GM21825 (cell line): ENCODE results near the gene ZFP30.
"Not testable (repeated sequence)": the region's sequence is repeated elsewhere in the genome, so short reads cannot be mapped to it uniquely, and the experiment has no call there.

Experiments
- ATAC-seq: cut with Tn5 transposase; IDR thresholded peaks from one replicate; pipeline ENCODE4 v1.9.1; 2021; ENCODE audit warnings: mild to moderate bottlenecking, moderate library complexity; ENCODE audit not compliant: unreplicated experiment

The ZFP30 gene

DNA sequence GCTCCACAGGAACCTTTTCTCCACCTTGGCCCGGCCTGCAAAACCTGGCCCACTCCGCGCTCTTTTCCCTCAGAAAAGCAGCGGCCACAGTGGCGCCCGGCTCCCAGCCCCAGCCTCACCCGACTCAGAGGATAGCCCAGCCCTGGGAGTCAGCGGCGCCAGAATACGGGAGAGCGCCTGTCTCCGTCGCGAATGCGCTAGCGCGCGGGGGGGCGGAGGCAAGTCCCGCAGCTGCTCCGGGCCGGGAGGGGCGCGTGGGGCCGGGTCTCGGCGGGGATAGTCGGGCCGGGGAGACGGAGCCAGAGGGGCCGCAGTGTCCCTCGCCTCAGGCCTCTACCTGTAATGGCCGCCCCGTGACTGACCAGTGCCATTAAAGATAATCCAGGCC, at the start of gene ZFP30:
TSS of gene ZFP30 (minus strand) at position 165 of the 388 bp plus-strand sequence. CDS start 7,643 bp downstream, outside the sequence.
- peak; percentile 51 for ATAC-seq

DNA sequence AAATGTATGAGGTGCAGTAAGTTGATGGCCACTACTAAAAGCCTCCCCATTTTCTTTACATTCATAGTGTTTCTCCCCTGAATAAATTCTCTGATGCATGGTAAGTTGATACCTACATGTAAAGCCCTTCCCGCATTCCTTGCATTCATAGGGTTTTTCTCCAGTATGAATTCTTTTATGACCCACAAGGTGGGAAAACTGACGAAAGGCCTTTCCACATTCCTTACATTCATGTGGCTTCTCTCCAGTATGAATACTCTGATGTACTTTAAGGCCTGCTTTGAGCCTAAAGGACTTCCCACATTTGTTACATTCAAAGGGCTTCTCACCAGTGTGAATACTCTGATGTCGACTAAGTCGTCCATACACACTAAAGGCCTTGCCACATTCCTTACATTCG, 43.8 kb upstream of the ZFP30 start:
- no peak for ATAC-seq

DNA sequence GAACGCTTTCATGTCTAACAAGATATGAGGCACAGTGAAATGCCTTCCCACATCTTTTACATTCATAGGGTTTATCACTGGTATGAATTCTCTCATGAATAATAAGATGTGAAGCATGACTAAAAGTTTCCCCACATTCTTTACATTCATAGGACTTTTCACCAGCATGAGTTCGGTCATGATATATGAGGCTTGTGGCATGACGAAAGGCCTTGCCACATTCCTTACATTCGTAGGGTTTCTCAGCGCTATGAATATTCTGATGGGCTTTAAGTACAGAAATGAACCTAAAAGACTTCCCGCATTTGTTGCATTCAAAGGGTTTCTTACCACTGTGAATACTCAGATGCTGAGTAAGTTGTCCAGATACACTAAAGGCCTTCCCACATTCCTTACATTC, 43.0 kb upstream of the ZFP30 start:
- no peak for ATAC-seq

DNA sequence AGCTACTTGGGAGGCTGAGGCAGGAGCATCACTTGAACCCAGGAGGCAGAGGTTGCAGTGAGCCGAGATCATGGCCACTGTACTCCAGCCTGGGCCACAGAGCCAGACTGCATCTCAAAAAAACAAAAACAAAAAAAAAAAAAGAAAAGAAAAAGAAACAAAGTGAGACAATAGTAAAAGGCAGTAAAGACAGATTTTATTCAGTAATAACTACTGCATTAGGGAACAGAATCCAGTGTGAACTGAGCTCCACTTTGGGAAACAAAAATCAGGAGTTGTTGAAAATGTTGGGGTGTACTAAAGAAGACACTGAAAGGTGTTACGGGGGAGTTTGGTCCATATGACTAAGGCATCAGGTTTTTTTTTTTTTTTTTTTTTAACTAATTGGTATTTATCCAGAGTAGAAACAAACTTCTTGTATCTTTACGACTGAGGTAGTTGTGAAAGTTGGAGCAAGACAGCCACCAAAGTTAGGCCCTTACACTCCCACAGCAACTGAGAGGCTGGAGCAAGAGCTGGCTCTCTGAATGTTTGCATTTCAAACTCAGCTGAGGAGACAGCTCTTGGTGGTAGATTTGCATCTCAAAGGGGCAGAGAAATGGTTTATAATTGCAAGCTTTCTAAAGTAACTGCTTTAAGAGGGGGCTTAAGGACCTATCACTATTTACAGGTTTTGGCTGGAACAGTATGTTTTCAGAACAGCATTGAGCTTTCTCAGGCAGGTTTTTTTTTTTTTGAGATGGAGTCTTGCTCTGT, 40.1 kb upstream of the ZFP30 start:
- no peak for ATAC-seq

DNA sequence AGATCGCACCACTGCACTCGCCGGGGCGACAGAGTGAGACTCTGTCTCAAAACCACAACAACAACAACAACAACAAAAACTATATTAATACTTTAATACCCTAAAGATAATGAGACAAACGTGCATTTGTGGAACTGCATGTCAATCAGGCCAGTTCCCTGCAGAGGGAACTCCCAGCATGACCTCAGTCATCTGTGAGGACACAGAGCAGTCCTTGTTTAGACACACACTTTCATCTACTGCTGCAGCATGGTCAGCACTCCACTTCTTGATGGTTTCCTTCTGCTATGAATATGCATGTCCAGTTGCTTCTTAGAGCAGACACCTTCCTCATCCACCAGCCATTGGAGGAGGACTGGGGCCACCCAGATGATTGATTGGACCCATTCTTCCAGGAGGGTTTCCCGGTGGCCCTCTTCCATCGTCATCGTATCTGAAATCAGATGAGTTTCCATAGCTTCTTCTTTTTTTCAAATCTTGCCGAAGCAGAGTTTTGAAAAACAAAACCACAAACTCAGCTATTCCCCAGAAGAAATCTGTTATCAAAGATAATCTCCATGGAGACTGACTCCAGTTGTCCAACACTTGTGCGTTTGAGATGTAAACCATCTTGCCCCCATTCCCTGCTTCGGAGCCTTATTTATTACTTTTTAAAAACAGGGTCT, 37.8 kb upstream of the ZFP30 start:
- no peak for ATAC-seq

DNA sequence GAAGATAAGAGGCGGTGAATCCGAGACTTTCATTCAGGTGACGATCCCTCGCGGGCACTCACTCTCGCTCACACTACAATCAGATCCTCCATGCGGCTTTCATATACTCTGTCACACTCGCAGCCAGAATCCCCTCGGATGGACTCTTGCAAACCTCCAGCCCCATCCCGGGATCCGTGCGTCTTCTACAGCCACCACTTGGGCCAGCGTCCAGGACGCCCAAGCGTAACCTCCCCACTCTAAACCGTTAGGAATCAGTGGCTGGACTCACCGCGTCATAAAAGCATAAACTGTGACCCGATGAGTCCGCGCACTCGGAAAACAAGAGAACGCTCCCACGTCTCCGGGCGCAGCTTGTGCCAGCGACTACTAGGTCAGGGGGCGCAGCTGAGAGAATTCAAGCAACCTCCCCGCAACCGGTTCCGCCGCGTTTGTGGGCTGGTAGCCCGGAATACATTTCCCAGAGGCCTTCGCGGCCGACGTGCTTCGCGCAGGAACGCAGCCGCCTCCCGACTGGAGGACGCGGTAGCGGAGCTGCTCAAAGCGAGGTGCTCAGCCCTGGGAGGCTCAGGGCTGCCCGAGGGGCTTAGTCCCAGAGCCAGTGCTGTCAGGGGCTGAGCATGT, 36.7 kb upstream of the ZFP30 start:
- ATAC-seq = peak; percentile 64

DNA sequence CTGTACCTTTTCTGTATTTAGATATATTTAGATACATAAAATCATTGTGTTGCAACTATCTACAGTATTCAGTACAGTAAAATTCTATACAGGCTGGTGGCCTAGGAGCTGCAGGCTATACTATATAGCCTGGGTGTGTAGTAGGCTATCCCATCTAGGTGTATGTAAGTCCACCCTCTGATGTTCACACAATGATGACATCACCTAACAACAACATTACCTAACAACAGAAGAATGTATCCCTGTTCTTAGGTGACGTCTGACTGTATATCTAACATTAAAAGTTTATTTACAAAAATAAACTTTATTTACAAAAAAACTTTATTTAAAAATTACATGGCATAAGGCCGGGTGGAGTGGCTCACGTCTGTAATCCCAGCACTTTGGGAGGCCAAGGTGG, 28.3 kb upstream of the ZFP30 start:
- no peak for ATAC-seq

DNA sequence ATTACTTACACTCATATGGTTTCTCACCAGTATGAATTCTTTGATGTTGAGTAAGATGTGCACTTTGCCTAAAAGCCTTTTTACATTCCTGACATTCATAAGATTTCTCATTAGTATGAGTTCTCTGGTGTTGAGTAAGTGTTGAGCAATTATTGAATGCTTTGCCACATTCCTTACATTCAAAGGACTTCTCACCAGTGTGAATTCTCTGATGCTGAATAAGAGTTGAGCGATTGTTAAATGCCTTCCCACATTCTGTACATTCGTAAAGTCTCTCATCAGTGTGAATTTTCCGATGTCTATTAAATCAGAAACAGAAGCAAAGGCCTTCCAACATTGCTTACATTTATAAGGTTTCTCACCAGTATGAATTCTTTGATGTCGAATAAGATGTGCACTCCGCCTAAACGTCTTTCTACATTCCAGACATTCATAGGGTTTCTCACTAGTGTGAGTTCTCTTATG, 14.2 kb upstream of the ZFP30 start:
- ATAC-seq = no peak

DNA sequence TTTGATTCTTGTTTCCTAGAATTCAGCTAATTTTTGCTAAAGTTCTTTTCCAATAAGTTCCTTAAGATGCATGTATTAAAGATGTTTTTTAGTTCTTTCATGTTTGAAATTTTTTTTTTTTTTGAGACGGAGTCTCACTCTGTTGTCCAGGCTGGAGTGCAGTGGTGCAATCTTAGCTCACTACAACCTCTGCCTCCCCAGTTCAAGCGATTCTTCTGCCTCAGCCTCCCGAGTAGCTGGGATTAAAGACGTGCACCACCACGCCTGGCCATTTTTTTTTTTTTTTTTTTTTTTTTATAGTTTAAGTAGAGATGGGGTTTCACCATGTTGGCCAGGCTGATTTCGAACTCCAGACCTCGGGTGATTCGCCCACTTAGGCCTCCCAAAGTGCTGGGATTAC, 1.9 kb upstream of the ZFP30 start:
- ATAC-seq = not testable (repeated sequence)

DNA sequence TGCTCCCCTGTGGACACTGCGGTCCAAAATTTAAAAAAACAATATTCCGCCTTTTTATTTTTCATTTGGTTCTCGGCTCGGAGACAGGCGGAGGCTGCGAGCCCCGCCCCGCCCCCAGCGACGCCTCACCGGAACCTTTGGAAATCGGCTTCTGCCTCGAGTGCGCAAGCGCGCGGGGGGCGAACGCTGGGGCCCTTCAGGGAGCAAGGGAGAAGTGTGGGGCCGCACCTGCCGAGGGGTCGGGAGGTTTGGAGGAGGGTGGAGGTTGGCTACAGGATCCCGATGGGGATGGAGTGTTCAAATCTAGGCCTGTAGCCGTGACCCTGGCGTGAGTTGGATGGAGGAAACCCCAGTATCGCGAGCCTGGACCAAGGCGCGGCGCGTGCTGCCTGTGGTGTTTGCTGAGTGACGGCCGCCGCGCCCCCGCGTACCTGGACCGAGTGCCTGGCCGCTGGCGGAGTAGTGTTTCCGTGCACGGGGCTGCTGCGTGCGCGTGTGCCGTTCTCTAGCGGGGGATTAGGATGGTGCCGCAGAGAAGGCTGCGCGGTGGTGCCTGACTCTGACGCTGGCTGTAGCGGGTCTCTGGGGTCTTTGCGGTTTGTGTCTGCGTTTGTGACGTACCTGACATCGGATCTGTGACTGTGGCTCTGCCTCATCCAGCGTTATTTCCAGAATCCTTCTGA, 565 bp upstream of the ZFP30 start:
- ATAC-seq = peak; percentile 47

DNA sequence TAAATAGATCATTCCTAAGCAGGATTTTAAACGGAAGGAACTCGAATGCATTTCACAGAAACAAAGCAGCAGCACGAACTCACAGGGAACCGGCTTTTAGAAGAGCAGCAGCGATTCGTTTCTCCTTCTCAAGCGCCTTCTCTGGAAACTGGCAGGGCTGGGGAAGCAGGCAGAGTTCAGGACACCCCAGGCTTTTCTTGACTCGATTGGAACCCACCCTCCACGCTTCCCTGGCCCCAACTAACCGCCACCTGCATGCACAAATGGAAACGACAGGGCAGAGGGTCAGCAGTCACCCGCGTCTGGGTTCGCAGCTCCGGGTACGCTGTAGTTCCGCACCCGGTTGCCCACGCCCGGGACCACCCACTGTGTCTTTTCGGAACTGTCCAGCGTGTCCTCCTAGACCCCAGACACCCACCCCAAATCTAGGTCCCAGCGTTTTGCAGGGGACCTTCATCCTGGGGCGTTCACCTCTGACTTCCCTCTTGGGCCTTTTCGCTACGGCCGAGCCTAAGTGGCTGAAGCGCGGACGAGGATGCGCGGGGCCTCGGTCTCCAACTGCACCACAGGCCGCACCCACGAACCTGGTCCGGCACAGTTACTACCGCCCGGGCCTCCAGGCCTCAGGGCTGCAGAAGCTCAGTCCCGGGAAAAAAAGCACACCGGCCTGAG, 500 bp downstream of the ZFP30 start:
- peak; percentile 38 for ATAC-seq

DNA sequence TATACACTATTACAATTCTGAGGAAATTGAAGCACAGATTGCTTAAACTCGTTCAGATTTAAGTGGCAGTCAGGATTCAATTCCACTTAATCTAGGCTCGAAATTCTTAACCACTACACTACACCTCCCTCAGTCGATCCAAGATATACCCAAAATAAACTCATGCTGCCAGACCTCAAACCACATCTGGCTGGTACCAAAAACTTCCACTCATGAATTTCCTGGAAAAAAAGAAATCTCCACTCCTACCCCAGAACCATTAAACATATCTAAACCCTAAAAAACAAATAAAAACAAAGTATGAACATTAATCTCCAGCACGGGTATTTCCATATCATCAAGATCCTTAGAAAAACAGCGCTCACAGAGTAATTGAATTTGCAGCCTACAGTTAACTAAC, 1.1 kb downstream of the ZFP30 start:
- no peak for ATAC-seq

DNA sequence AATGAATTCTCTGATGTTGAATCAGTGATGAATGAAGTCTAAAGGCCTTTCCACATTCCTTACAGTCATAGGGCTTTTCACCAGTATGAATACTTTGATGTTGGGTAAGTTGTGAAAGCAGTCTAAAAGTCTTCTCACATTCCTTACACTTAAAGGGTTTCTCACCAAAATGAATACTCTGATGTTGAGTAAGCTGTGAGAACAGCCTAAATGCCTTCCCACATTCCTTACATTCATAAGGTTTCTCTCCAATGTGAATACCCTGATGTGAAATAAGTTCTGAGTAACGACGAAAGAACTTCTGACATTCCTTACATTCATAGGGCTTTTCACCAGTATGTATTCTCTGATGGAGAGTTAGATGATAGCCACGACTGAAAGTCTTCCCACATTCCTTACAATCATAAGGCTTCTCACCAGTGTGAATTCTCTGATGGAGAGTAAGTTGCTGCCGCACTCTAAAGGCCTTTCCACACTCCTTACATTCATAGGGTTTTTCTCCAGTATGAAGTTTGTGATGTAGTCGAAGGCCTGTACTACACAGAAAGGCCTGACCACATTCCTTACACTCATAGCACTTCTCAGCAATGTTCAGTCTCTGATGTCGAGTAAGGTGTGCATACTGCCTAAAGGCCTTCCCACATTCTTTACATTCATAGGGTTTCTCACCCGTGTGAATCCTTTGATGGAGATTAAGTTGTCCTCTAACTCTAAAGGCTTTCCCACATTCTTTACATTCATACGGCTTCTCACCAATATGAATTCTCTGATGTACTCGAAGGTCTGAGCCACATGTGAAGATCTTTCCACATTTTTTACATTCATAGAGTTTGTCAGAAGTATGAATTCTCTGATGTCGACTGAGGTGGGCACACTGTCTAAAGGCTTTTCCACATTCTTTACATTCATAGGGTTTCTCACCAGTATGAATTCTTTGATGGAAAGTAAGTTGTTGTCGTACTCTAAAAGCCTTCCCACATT, 19.9 kb downstream of the ZFP30 start:
- ATAC-seq = no peak

DNA sequence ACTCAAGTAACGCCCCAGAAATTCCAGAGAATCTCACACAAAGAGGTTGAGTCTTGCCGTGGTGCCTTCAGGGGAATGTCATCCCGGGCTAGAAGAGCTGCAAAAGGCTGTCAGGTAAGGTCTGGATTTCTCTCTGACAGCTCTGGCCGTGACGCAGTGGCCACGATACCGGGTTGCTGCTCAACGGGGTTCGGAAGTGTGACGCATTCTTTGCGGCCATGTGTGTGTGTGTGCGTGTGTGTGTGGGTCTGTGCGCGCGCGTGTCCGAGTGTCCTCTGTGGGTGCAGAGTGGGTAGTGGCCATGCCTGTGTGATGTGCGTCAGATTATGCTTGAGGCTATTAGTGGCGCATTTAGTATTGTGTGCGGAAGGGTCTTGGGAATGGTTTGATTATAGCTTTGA, 60.3 kb downstream of the ZFP30 start:
- peak; percentile 26 for ATAC-seq

DNA sequence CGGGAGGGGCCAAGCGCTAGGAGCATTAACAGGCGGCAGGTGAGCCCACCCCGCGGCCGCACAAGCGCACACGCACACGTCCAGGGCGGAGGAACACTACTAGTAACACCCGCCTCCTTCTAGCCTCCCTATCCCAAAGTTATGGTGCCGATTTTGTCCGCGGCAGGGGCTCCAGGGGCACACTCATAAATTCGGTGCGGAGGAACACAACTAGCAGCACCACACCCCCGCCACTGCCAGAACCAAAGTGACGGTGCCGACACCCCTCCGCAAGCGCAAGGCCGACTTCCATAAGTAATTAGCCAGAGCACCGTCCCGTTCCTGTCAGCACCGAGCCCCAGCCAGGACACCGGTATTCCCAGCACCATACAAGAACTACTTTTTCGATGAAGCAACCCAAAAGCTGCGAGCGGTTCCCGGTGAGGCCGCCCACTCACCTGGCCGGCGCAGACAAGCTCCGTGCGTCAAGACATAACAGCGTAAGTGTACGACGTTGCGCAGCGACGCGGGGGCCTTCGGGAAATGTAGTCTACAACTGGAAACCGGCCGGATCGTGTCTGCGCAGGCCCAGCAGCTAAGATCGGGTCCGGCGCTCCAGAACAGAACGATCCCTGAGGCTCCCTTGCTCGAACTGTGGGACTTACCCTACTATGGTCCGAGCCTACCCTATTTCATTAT, 60.8 kb downstream of the ZFP30 start, which contains the start of the genes ZNF540 and ZNF571:
TSS of gene ZNF540 (plus strand) at position 573 of the 678 bp plus-strand sequence. CDS start 3,572 bp downstream, outside the sequence.
TSS of gene ZNF571 (minus strand) at position 489 of the 678 bp plus-strand sequence. CDS start 8,116 bp downstream, outside the sequence.
- peak; percentile 93 for ATAC-seq

DNA sequence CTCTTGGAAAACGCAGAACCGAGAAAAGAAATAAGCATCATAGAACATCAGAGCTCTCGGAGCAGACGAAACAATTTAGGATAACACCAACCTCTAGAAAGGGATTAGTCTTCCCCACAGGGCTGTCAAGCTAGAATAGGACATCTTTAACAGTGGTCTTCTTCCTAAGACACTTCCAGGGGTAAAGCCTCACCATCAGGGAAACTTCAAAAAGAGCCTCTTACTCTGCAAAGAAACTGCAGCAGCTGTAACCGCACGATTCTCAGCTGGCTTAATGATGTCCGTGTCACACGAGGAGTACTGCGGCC, 61.3 kb downstream of the ZFP30 start:
- no peak for ATAC-seq

DNA sequence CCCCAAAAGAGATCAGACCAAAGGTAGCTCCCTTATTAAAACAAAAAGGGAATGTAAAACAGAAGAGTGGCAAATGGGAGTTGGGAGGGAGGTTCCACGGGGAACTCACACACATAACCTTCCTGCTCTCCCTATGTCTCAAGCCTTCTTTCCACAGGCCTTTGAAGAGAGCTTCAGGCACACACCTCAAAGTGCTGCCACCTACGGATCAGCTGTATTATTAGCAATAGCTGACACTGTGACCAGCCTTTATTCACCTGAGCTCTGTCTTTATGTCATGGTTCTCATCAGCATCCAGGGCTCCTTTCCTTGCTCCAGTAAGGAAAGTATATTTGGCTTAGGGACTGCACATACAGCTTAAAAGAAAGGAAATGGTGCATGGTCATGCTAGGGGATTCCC, 71.9 kb downstream of the ZFP30 start:
- ATAC-seq = no peak

DNA sequence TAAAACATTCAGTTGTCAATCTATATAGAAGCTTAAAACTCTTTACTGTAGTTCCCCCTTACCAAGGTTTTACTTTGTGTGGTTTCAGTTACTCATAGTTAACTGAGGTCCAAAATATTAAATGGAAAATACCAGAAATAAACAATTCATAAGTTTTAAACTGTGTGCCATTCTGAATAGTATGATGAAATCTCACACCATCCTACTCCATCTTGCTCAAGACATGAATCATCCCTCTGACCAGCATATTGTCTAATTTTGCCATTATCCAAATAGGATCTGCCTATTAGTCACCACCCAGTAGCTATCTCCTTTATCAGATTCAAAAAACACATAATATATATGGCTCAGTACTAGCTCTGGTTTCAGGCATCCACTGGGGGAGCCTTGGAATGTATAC, 83.1 kb downstream of the ZFP30 start:
- ATAC-seq = no peak

DNA sequence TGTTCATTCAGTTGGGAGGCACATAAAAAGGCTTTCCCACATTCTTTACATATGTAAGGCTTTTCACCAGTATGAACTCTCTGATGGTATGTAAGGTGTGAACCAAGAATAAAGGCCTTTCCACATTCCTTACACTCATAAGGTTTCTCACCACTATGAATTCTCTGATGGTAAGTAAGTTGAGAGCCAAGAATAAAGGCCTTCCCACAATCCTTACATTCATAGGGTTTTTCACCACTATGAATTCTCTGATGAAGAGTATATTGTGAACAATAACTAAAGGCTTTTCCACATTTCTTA, 89.9 kb downstream of the ZFP30 start:
- ATAC-seq = no peak
